Stimulated activated CD8-positive, alpha-beta memory T cell treated with anti-CD3 and anti-CD28 coated beads, Interleukin-12 subunit alpha, Interleukin-12 subunit beta, amount 100 ng/mL, for 24 hours (primary cell): Measurements from ENCODE around the gene WDR33.

Experiments used
- DNase-seq: peaks from one replicate; pipeline ENCODE4 v3.0.0-alpha.2; 2020; ENCODE audit errors: extremely low read depth

The WDR33 gene

GRCh38 chr2:127719301-127720218 is 91.4 kb downstream of the WDR33 start:
- DNase-seq: no peak

GRCh38 chr2:127718271-127718670 is 92.7 kb downstream of the WDR33 start:
- DNase-seq: no peak

GRCh38 chr2:127715778-127716449 is 95.1 kb downstream of the WDR33 start:
- no peak for DNase-seq

GRCh38 chr2:127713562-127713961 is 97.4 kb downstream of the WDR33 start:
- no peak for DNase-seq

GRCh38 chr2:127712999-127713398 is 98.0 kb downstream of the WDR33 start:
- DNase-seq: no peak

- no peak for DNase-seq
These were observed 101.6 kb downstream of the WDR33 start for GRCh38 chr2:127709336-127709735.

- no peak for DNase-seq
These were observed 102.9 kb downstream of the WDR33 start for GRCh38 chr2:127707890-127708648.

GRCh38 chr2:127706215-127706990 is 104.6 kb downstream of the WDR33 start:
- no peak for DNase-seq

- DNase-seq: no peak
These were observed 105.4 kb downstream of the WDR33 start for GRCh38 chr2:127705391-127706065.

GRCh38 chr2:127704641-127705390 is 106.2 kb downstream of the WDR33 start:
- no peak for DNase-seq

GRCh38 chr2:127703282-127703681 is 107.7 kb downstream of the WDR33 start:
- no peak for DNase-seq

- DNase-seq: no peak
These were observed 108.5 kb downstream of the WDR33 start for GRCh38 chr2:127702395-127703009.

- peak; percentile 59 for DNase-seq
These were observed 109.1 kb downstream of the WDR33 start for GRCh38 chr2:127701651-127702394.

- DNase-seq: peak; percentile 80
These were observed 109.7 kb downstream of the WDR33 start, which contains the start of gene SFT2D3 for GRCh38 chr2:127701193-127701650. SFT2D3 (plus strand) TSS chr2:127701497; CDS start chr2:127701529, 32 bp downstream.

GRCh38 chr2:127700527-127701192 is 110.3 kb downstream of the WDR33 start:
- DNase-seq: no peak

- DNase-seq: no peak
These were observed 112.2 kb downstream of the WDR33 start for GRCh38 chr2:127698553-127699355.

- no peak for DNase-seq
These were observed 113.3 kb downstream of the WDR33 start for GRCh38 chr2:127697482-127698180.
